K562 (cell line): Measurements from ENCODE around the gene ZSWIM3. TPM values are rescaled to one million over a fixed set of nuclear protein-coding genes. Genes with fewer than 3 reads are reported as not detected.

Experiments
- ATAC-seq: fragments of 200-7000 bp; cut with Tn5 transposase; 3 replicates; pipeline ENCODE4 v1.9.1; 2020; ENCODE audit warnings: moderate library complexity
- BruUV-seq: library from RNA; stranded (reverse); fragments of 400-500 nt; replicated peaks from 2 replicates; lab custom pipeline; 2021; lab: Mats Ljungman, UMichigan
- CTCF ChIA-PET: fragments of 300-600 bp; formaldehyde crosslinking; extraction: SDS; loops from one replicate; lab custom pipeline; 2021; ENCODE audit warnings: low intra/inter-chr PET ratio; lab: Yijun Ruan, JAX
- POLR2A ChIA-PET: fragments of 300-600, 350-650 bp; sonication (Branson Sonifier 250); formaldehyde crosslinking; extraction: SDS; loops from one replicate; lab custom pipeline; 2021; ENCODE audit warnings: antibody characterized with exemption, inconsistent platforms; lab: Yijun Ruan, JAX
- DNase-seq, 4 experiments: peaks; one replicate each; pipeline versions ENCODE4 v3.0.0 to v3.0.0-alpha.2; 2011 to 2018; ENCODE audit warnings: low spot score in 3 of 4, mixed read lengths in 3 of 4; ENCODE audit errors: extremely low read depth in 1 of 4
- FAIRE-seq: peaks from 2 replicates; lab custom pipeline; 2011; peaks lifted over from hg19 to GRCh38; lab: Jason Lieb, UNC
- H2AFZ ChIP-seq: 2 replicates; pipeline ENCODE4 v1.6.0; 2011; ENCODE audit warnings: low read depth, low read length, control low read depth, inconsistent platforms
- H3K27ac ChIP-seq: fragments of 200-600 bp; 3 replicates; pipeline ENCODE4 v1.8.0; 2011; ENCODE audit warnings: low read depth, mild to moderate bottlenecking, control low read depth, inconsistent platforms, low read length, moderate library complexity, mixed read lengths; ENCODE audit errors: extremely low read depth
- H3K27me3 ChIP-seq, 2 experiments: fragments of 300-600 bp in 1 of 2; 2 replicates in 1 of 2; 3 replicates in 1 of 2; pipeline versions ENCODE4 v1.6.0 to v1.8.0; 2011; ENCODE audit warnings: inconsistent platforms in 2 of 2, low read length in 2 of 2, mild to moderate bottlenecking in 1 of 2, mixed read lengths in 1 of 2, moderate library complexity in 1 of 2; ENCODE audit not compliant: control insufficient read depth in 2 of 2, insufficient read depth in 2 of 2
- H3K36me3 ChIP-seq: fragments of 300-600 bp; 3 replicates; pipeline ENCODE4 v1.8.0; 2011; ENCODE audit warnings: mild to moderate bottlenecking, low read length, inconsistent platforms; ENCODE audit not compliant: control insufficient read depth, insufficient read depth
- H3K4me1 ChIP-seq, 2 experiments: fragments of 200-600 bp in 1 of 2; replicated peaks in 1 of 2; 2 replicates in 1 of 2; 3 replicates in 1 of 2; pipeline versions ENCODE4 v1.5.1 to v1.8.0; 2011; ENCODE audit warnings: inconsistent platforms in 2 of 2, low read length in 2 of 2, mild to moderate bottlenecking in 1 of 2, mixed read lengths in 1 of 2, moderate library complexity in 1 of 2; ENCODE audit not compliant: control insufficient read depth in 2 of 2, insufficient read depth in 2 of 2
- H3K4me2 ChIP-seq: 2 replicates; pipeline ENCODE4 v1.6.1; 2011; ENCODE audit warnings: low read length, control low read depth, inconsistent platforms, mixed read lengths; ENCODE audit not compliant: insufficient read depth
- H3K4me3 ChIP-seq: fragments of 200-600 bp; sonication (generic), shearing (Covaris generic); 2 replicates; pipeline ENCODE4 v1.5.1; 2016; ENCODE audit warnings: control low read depth, inconsistent platforms
- H3K79me2 ChIP-seq: fragments of 200-600 bp; 3 replicates; pipeline ENCODE4 v1.8.0; 2011; ENCODE audit warnings: low read length, inconsistent platforms; ENCODE audit not compliant: control insufficient read depth, insufficient read depth
- H3K9ac ChIP-seq, 2 experiments: 2 replicates each; pipeline versions ENCODE4 v1.6.0 to v1.6.1; 2011; ENCODE audit warnings: low read depth in 2 of 2, low read length in 2 of 2, control low read depth in 1 of 2, inconsistent platforms in 1 of 2, mild to moderate bottlenecking in 1 of 2, mixed read lengths in 1 of 2; ENCODE audit not compliant: insufficient read depth in 1 of 2
- H3K9me1 ChIP-seq: one replicate; pipeline ENCODE4 v1.6.0; 2011; ENCODE audit warnings: inconsistent platforms, mild to moderate bottlenecking, low read length, moderate library complexity; ENCODE audit not compliant: control insufficient read depth, insufficient read depth
- H3K9me3 ChIP-seq: replicated peaks from 2 replicates; pipeline ENCODE4 v1.5.1; 2011; ENCODE audit warnings: low read depth, low read length, inconsistent platforms; ENCODE audit not compliant: control insufficient read depth, insufficient read depth
- H4K20me1 ChIP-seq: replicated peaks from 2 replicates; pipeline ENCODE4 v1.6.1; 2011; ENCODE audit warnings: low read length, inconsistent platforms, mixed read lengths; ENCODE audit not compliant: control insufficient read depth, insufficient read depth
- ARID1B ChIP-seq: fragments of 450-650 bp; IDR thresholded peaks from 2 replicates; pipeline ENCODE4 v1.6.1; 2016; ENCODE audit warnings: antibody characterized with exemption, mild to moderate bottlenecking, inconsistent platforms
- C11orf30 ChIP-seq: fragments of 450-650 bp; IDR thresholded peaks from 2 replicates; pipeline ENCODE4 v1.6.1; 2016; ENCODE audit warnings: low read depth, mild to moderate bottlenecking
- CBFA2T2 ChIP-seq: fragments of 450-650 bp; conservative IDR thresholded peaks from 2 replicates; pipeline ENCODE4 v1.6.1; 2017; ENCODE audit warnings: mild to moderate bottlenecking
- CBFA2T3 ChIP-seq: fragments of 450-650 bp; IDR thresholded peaks from 2 replicates; pipeline ENCODE4 v1.6.1; 2017
- ELF4 ChIP-seq: fragments of 450-650 bp; formaldehyde crosslinking; IDR thresholded peaks from 2 replicates; pipeline ENCODE4 v1.4.0; 2022; ENCODE audit warnings: missing genetic modification characterization
- EP300 ChIP-seq: IDR thresholded peaks from 2 replicates; pipeline ENCODE4 v1.6.1; 2012; ENCODE audit warnings: low read length, improper control_type of control experiment
- FOXJ2 ChIP-seq: fragments of 200-800 bp; sonication (Bioruptor generic); IDR thresholded peaks from 2 replicates; pipeline ENCODE4 v1.6.1; 2016; ENCODE audit warnings: missing genetic modification characterization, missing compliant biosample characterization
- FOXM1 ChIP-seq, 2 experiments: fragments of 450-650 bp in 1 of 2; sonication (generic) in 1 of 2; formaldehyde crosslinking in 1 of 2; IDR thresholded peaks; 2 replicates each; pipeline versions ENCODE4 v1.6.1 to v1.9.0; 2017 to 2022; ENCODE audit warnings: low read depth in 2 of 2, mild to moderate bottlenecking in 2 of 2, missing genetic modification reagents in 1 of 2, moderate library complexity in 1 of 2
- HOXB6 ChIP-seq: fragments of 250-450 bp; sonication (Bioruptor Pico); IDR thresholded peaks from 2 replicates; pipeline ENCODE4 v1.5.1; 2022; ENCODE audit warnings: mild to moderate bottlenecking, borderline replicate concordance
- L3MBTL2 ChIP-seq: fragments of 450-650 bp; IDR thresholded peaks from 2 replicates; pipeline ENCODE4 v1.6.1; 2016; ENCODE audit warnings: mild to moderate bottlenecking, moderate library complexity
- MITF ChIP-seq: IDR thresholded peaks from 2 replicates; pipeline ENCODE4 v1.6.1; 2014; ENCODE audit warnings: antibody characterized with exemption
- NCOA2 ChIP-seq, 2 experiments: fragments of 450-650 bp; IDR thresholded peaks; 2 replicates each; pipeline ENCODE4 v1.6.1; 2018; ENCODE audit warnings: mild to moderate bottlenecking in 2 of 2, moderate library complexity in 1 of 2; ENCODE audit not compliant: partially characterized antibody in 2 of 2
- NFIC ChIP-seq: fragments of 450-650 bp; IDR thresholded peaks from 2 replicates; pipeline ENCODE4 v1.6.1; 2017; ENCODE audit warnings: mild to moderate bottlenecking, inconsistent platforms
- NFXL1 ChIP-seq: fragments of 450-650 bp; formaldehyde crosslinking; IDR thresholded peaks from 2 replicates; pipeline ENCODE4 v1.4.0; 2021; ENCODE audit warnings: mild to moderate bottlenecking
- NR2F6 ChIP-seq: fragments of 450-650 bp; formaldehyde crosslinking; IDR thresholded peaks from 2 replicates; pipeline ENCODE4 v1.4.0; 2020; ENCODE audit warnings: mild to moderate bottlenecking
- NR3C1 ChIP-seq: sonication (generic); formaldehyde crosslinking; IDR thresholded peaks from 2 replicates; pipeline ENCODE4 v1.8.1; 2022; ENCODE audit warnings: missing genetic modification reagents
- POLR2G ChIP-seq: fragments of 200-400 bp; formaldehyde crosslinking; IDR thresholded peaks from 2 replicates; pipeline ENCODE4 v1.6.1; 2017; ENCODE audit warnings: low read depth, mild to moderate bottlenecking, antibody characterized with exemption, low read length, moderate library complexity
- SNRNP70 ChIP-seq: fragments of 200-400 bp; formaldehyde crosslinking; optimal IDR thresholded peaks from 2 replicates; pipeline ENCODE3; 2017; ENCODE audit warnings: low read depth, low read length
- SP2 ChIP-seq: IDR thresholded peaks from 2 replicates; pipeline ENCODE4 v1.6.1; 2011; ENCODE audit warnings: mild to moderate bottlenecking, low read depth, low read length, moderate library complexity; ENCODE audit not compliant: poor library complexity, severe bottlenecking; ENCODE audit errors: extremely low read depth
- SRSF7 ChIP-seq: fragments of 200-400 bp; formaldehyde crosslinking; optimal IDR thresholded peaks from 2 replicates; pipeline ENCODE3; 2017; ENCODE audit warnings: mild to moderate bottlenecking, low read depth, low read length
- TCFL5 ChIP-seq: fragments of 250-450 bp; sonication (Bioruptor Pico); conservative IDR thresholded peaks from 2 replicates; pipeline ENCODE4 v1.6.1; 2021; ENCODE audit warnings: mild to moderate bottlenecking, moderate library complexity, matching md5 sums
- TEAD4 ChIP-seq, 2 experiments: sonication (generic) in 1 of 2; formaldehyde crosslinking in 1 of 2; IDR thresholded peaks; 2 replicates each; pipeline versions ENCODE4 v1.6.1 to v1.8.0; 2012 to 2022; ENCODE audit warnings: borderline replicate concordance in 1 of 2, inconsistent platforms in 1 of 2, low read length in 1 of 2, mild to moderate bottlenecking in 1 of 2, missing genetic modification reagents in 1 of 2
- ZNF146 ChIP-seq: IDR thresholded peaks from one replicate; pipeline ENCODE4 v1.6.1; 2018; ENCODE audit warnings: missing compliant biosample characterization; ENCODE audit not compliant: unreplicated experiment
- ZNF316 ChIP-seq: fragments of 450-650 bp; IDR thresholded peaks from 2 replicates; pipeline ENCODE4 v1.6.1; 2016
- WGBS: fragments of 100-300 bp; shearing (Covaris generic); methylation state at CpG from one replicate; pipeline ENCODE4 v1.1.6; 2016; ENCODE audit warnings: low coverage, mixed read lengths; ENCODE audit not compliant: insufficient coverage; ENCODE audit errors: missing lambda C conversion rate; 5-methylcytosine and 5-hydroxymethylcytosine counted together
- in situ Hi-C: fragments of 300-500 bp; cut with MboI; formaldehyde crosslinking; loops from 4 replicates; pipeline ENCODE4 v1.15.0; 2018; ENCODE audit warnings: inconsistent platforms, mixed read lengths
- intact Hi-C: fragments of 100-400 bp; cut with micrococcal nuclease; formaldehyde crosslinking; loops from 2 replicates; pipeline ENCODE4 v1.14.2; 2022
- polyA plus RNA-seq, 8 experiments: library from polyadenylated mRNA; depleted of rRNA in 4 of 8; stranded (reverse) in 5 of 8; unstranded in 3 of 8; fragments of >200 nt; fragmentation: Nextera tagmentation in 2 of 8; fragmentation: Illumina TruSeq in 1 of 8; extraction: Ambion mirVana in 2 of 8; extraction: Trizol in 1 of 8; gene quantifications; 2 replicates each; pipeline versions ENCODE4 v1.2.1 to v1.2.3, GENCODE V29; 2011 to 2014; ENCODE audit warnings: inconsistent platforms in 1 of 8, missing spikeins in 1 of 8
- total RNA-seq, 7 experiments: library from RNA; depleted of rRNA in 6 of 7; stranded (reverse); fragments of >200 nt in 6 of 7; fragmentation: Illumina TruSeq in 2 of 7; extraction: Trizol in 2 of 7; gene quantifications; 2 replicates each; pipeline versions ENCODE4 v1.2.1 to v1.2.3, GENCODE V29; 2011 to 2021; ENCODE audit warnings: low replicate concordance in 1 of 7

Gene ZSWIM3
- total and polyA plus RNA-seq, 9 of the 15 experiments (the other 6 are each of a cell fraction or from before 2014, with no cell fraction given): 1.7 to 4.3 (median 2.9) TPM

- Histone ChIP-seq H3K4me2 (no peak overlapping the region), H2AFZ (no peak overlapping the region), H3K9me1 (no peaks in the 10 kb centered on the region), H4K20me1 (no peaks in the 10 kb centered on the region), H3K36me3 (no peaks in the 10 kb centered on the region; the same call in 1 of the 3 replicates), H3K9me3 (no peaks in the 10 kb centered on the region), H3K9ac (no peak overlapping the region), H3K27me3 (no peaks in the 10 kb centered on the region), H3K4me3 (no peak overlapping the region), H3K79me2 (no peaks in the 10 kb centered on the region), H3K27ac (no peak overlapping the region), H3K4me1 (peaks cover 18 to 19% of the 10 kb centered on the region in 2 experiments)
- ATAC-seq: no peak
- POLR2A ChIA-PET: interaction anchor here (0.7 to 1.4 kb wide), 3 partner anchors 11 to 61 kb away, joined by 3 to 7 read pairs (median 3); partner anchors contain the start of gene PCIF1
- in situ Hi-C loops: no loop called here
- intact Hi-C loops: no loop called here
- DNase-seq: no peak
- peak; percentile 6 for FAIRE-seq
- CTCF ChIA-PET: no interaction called here
- no TSS peak for BruUV-seq
- WGBS: 0% methylated on average over 1 of the region's 1 CpG
- TF ChIP-seq CBFA2T3: peak; percentile 73
- no peak for TF ChIP-seq POLR2G
- no peak for TF ChIP-seq HOXB6
- TF ChIP-seq MITF: no peak
- TF ChIP-seq ZNF316: 0 out of 2 replicates have a peak, but pooled peaks have one; percentile 6
- no peak for TF ChIP-seq TCFL5 (CRISPR knock-in tag)
- TF ChIP-seq L3MBTL2: no peak
- no peak for TF ChIP-seq NCOA2 (IDR thresholded peaks at IDR 0.05; ENCODE audit: partially characterized antibody in 2 of 2)
- TF ChIP-seq NR2F6 (CRISPR knock-in tag): no peak
- peak; percentile 44 for TF ChIP-seq CBFA2T2
- TF ChIP-seq ARID1B: peak; percentile 53
- TF ChIP-seq C11orf30: 0 out of 2 replicates have a peak, but pooled peaks have one; percentile 13
- no peak for TF ChIP-seq FOXJ2 (tag)
- TF ChIP-seq SRSF7: no peak
- no peak for TF ChIP-seq NFXL1
- TF ChIP-seq NFIC: 0 out of 2 replicates have a peak, but pooled peaks have one; percentile 6
- TF ChIP-seq EP300: peak; percentile 40; the same call in 1 of the 2 replicates
- TF ChIP-seq TEAD4 (IDR thresholded peaks at IDR 0.05; ENCODE audit: low read length): 0 out of 2 replicates have a peak, but pooled peaks have one; percentile 13
- TF ChIP-seq TEAD4 (CRISPR knock-in tag; IDR thresholded peaks at IDR 0.05; ENCODE audit: borderline replicate concordance): no peak
- no peak for TF ChIP-seq NR3C1
- no peak for TF ChIP-seq ELF4 (CRISPR knock-in tag)
- TF ChIP-seq SP2: no peak
- no peak for TF ChIP-seq ZNF146 (CRISPR knock-in tag)
- no peak for TF ChIP-seq SNRNP70
- TF ChIP-seq FOXM1 (IDR thresholded peaks at IDR 0.05; ENCODE audit: low read depth): 0 out of 2 replicates have a peak, but pooled peaks have one; percentile 29
- TF ChIP-seq FOXM1 (CRISPR knock-in tag; IDR thresholded peaks at IDR 0.05; ENCODE audit: low read depth): no peak
Observed at GRCh38 chr20:45873409-45874103, 16.1 kb downstream of the ZSWIM3 start.
